H1 (cell line): ENCODE measurements around the gene PDZRN3. TPM values are rescaled to one million over a fixed set of nuclear protein-coding genes. Genes with fewer than 3 reads are reported as not detected.

Experiments
- CTCF ChIA-PET: fragments of 300-600 bp; sonication (Branson Sonifier 250); formaldehyde crosslinking; loops from one replicate; lab custom pipeline; 2021; ENCODE audit not compliant: partially characterized antibody; lab: Charles Lee
- POLR2A ChIA-PET: fragments of 300-600 bp; sonication (Branson Sonifier 250); formaldehyde crosslinking; loops from one replicate; lab custom pipeline; 2021; ENCODE audit warnings: inconsistent platforms; ENCODE audit not compliant: partially characterized antibody; lab: Charles Lee
- DNase-seq, 2 experiments: peaks; one replicate each; pipeline versions ENCODE4 v3.0.0 to v3.0.0-alpha.2; 2010 to 2022; ENCODE audit warnings: low spot score in 2 of 2, low read depth in 1 of 2, mixed read lengths in 1 of 2
- FAIRE-seq: peaks from 2 replicates; lab custom pipeline; 2011; peaks lifted over from hg19 to GRCh38; lab: Jason Lieb, UNC
- H2AFZ ChIP-seq: 2 replicates; pipeline ENCODE4 v1.8.1; 2012; ENCODE audit warnings: low read length, inconsistent platforms
- H2AK5ac ChIP-seq: 2 replicates; pipeline ENCODE4 v1.6.1; 2013; ENCODE audit warnings: low read depth, low read length
- H2BK120ac ChIP-seq: replicated peaks from 2 replicates; pipeline ENCODE3; 2013; ENCODE audit warnings: low read depth, low read length, inconsistent platforms
- H2BK12ac ChIP-seq: 2 replicates; pipeline ENCODE4 v1.6.1; 2013; ENCODE audit warnings: low read depth, low read length
- H2BK15ac ChIP-seq: 2 replicates; pipeline ENCODE4 v1.6.1; 2013; ENCODE audit warnings: low read length
- H2BK20ac ChIP-seq: 2 replicates; pipeline ENCODE4 v1.6.1; 2013; ENCODE audit warnings: low read length
- H2BK5ac ChIP-seq: 2 replicates; pipeline ENCODE4 v1.6.1; 2013; ENCODE audit warnings: low read depth, low read length
- H3K14ac ChIP-seq: 2 replicates; pipeline ENCODE4 v1.6.1; 2013; ENCODE audit warnings: inconsistent platforms; ENCODE audit not compliant: insufficient read length
- H3K18ac ChIP-seq: 2 replicates; pipeline ENCODE4 v1.6.1; 2013; ENCODE audit warnings: low read length; ENCODE audit errors: extremely low read depth
- H3K23ac ChIP-seq: 2 replicates; pipeline ENCODE4 v1.6.1; 2013; ENCODE audit warnings: inconsistent platforms; ENCODE audit not compliant: insufficient read length
- H3K23me2 ChIP-seq: 2 replicates; pipeline ENCODE4 v1.6.1; 2013; ENCODE audit warnings: low read depth, low read length
- H3K27ac ChIP-seq: 2 replicates; pipeline ENCODE4 v1.6.1; 2011; ENCODE audit warnings: low read depth, low read length, inconsistent platforms
- H3K27me3 ChIP-seq, 4 experiments: replicated peaks in 1 of 4; 1 replicate in 1 of 4; 2 replicates in 3 of 4; pipeline versions ENCODE4 v1.6.1 to v1.8.1; 2011 to 2013; ENCODE audit warnings: low read length in 3 of 4, mild to moderate bottlenecking in 3 of 4, inconsistent platforms in 2 of 4, mixed read lengths in 2 of 4, moderate library complexity in 1 of 4; ENCODE audit not compliant: control insufficient read depth in 3 of 4, insufficient read depth in 3 of 4; ENCODE audit errors: extremely low read depth in 1 of 4
- H3K36me3 ChIP-seq, 4 experiments: 2 replicates each; pipeline versions ENCODE4 v1.6.1 to v1.8.1; 2011 to 2013; ENCODE audit warnings: mild to moderate bottlenecking in 4 of 4, low read length in 3 of 4, moderate library complexity in 2 of 4, control low read depth in 1 of 4, inconsistent platforms in 1 of 4; ENCODE audit not compliant: insufficient read depth in 4 of 4, control insufficient read depth in 2 of 4
- H3K4ac ChIP-seq: replicated peaks from 2 replicates; pipeline ENCODE3; 2013; ENCODE audit warnings: low read length, low read depth, mixed read lengths, inconsistent platforms; ENCODE audit not compliant: insufficient read length
- H3K4me1 ChIP-seq, 4 experiments: replicated peaks in 1 of 4; 1 replicate in 1 of 4; 2 replicates in 3 of 4; pipeline versions ENCODE4 v1.6.1 to v1.8.1; 2011 to 2013; ENCODE audit warnings: low read length in 3 of 4, inconsistent platforms in 2 of 4, mixed read lengths in 1 of 4; ENCODE audit not compliant: insufficient read depth in 4 of 4, control insufficient read depth in 3 of 4
- H3K4me2 ChIP-seq, 2 experiments: 2 replicates each; pipeline versions ENCODE4 v1.6.1 to v1.8.1; 2011 to 2013; ENCODE audit warnings: low read depth in 2 of 2, low read length in 2 of 2, control low read depth in 1 of 2, inconsistent platforms in 1 of 2, mild to moderate bottlenecking in 1 of 2; ENCODE audit not compliant: insufficient read depth in 1 of 2
- H3K4me3 ChIP-seq, 4 experiments: fragments of 200-600, 300-600 bp in 1 of 4; sonication (generic), shearing (Covaris generic), sonication (Bioruptor Twin) in 1 of 4; 2 replicates each; pipeline versions ENCODE4 v1.5.1 to v1.8.1; 2011 to 2016; ENCODE audit warnings: low read length in 4 of 4, low read depth in 3 of 4, control low read depth in 2 of 4, inconsistent platforms in 2 of 4, mild to moderate bottlenecking in 2 of 4, mixed read lengths in 1 of 4, moderate library complexity in 1 of 4; ENCODE audit not compliant: insufficient read depth in 2 of 4; ENCODE audit errors: extremely low read depth in 1 of 4
- H3K56ac ChIP-seq: replicated peaks from 2 replicates; pipeline ENCODE3; 2013; ENCODE audit warnings: low read depth, mild to moderate bottlenecking, mixed read lengths, low read length, inconsistent platforms; ENCODE audit not compliant: insufficient read length
- H3K79me1 ChIP-seq: 2 replicates; pipeline ENCODE4 v1.6.1; 2013; ENCODE audit warnings: low read depth, low read length, control low read depth
- H3K79me2 ChIP-seq, 2 experiments: 2 replicates each; pipeline versions ENCODE4 v1.6.1 to v1.8.1; 2012 to 2013; ENCODE audit warnings: low read length in 2 of 2, mild to moderate bottlenecking in 2 of 2, inconsistent platforms in 1 of 2; ENCODE audit not compliant: insufficient read depth in 2 of 2, control insufficient read depth in 1 of 2
- H3K9ac ChIP-seq, 4 experiments: replicated peaks in 1 of 4; 1 replicate in 1 of 4; 2 replicates in 3 of 4; pipeline versions ENCODE4 v1.6.1 to v1.8.1; 2011 to 2013; ENCODE audit warnings: low read depth in 3 of 4, low read length in 3 of 4, control low read depth in 2 of 4, mild to moderate bottlenecking in 2 of 4, moderate library complexity in 2 of 4, inconsistent platforms in 1 of 4; ENCODE audit errors: extremely low read depth in 1 of 4
- H3K9me3 ChIP-seq, 2 experiments: 2 replicates each; pipeline versions ENCODE4 v1.6.1 to v1.8.1; 2012 to 2013; ENCODE audit warnings: mild to moderate bottlenecking in 2 of 2, moderate library complexity in 2 of 2, control low read depth in 1 of 2, inconsistent platforms in 1 of 2, low read depth in 1 of 2, low read length in 1 of 2, mixed read lengths in 1 of 2; ENCODE audit not compliant: insufficient read depth in 2 of 2
- H4K20me1 ChIP-seq, 2 experiments: replicated peaks in 1 of 2; 2 replicates each; pipeline versions ENCODE3 to v1.8.1; 2011 to 2013; ENCODE audit warnings: inconsistent platforms in 2 of 2, low read length in 2 of 2, mild to moderate bottlenecking in 1 of 2; ENCODE audit not compliant: insufficient read depth in 2 of 2, control insufficient read depth in 1 of 2
- H4K5ac ChIP-seq: 2 replicates; pipeline ENCODE4 v1.6.1; 2013; ENCODE audit warnings: low read length, low read depth, mixed read lengths, inconsistent platforms; ENCODE audit not compliant: insufficient read length
- H4K8ac ChIP-seq: 2 replicates; pipeline ENCODE4 v1.8.0; 2013; ENCODE audit warnings: mild to moderate bottlenecking, moderate library complexity, low read length, inconsistent platforms; ENCODE audit not compliant: insufficient read depth; ENCODE audit errors: extremely low read depth
- H4K91ac ChIP-seq: replicated peaks from 2 replicates; pipeline ENCODE3; 2013; ENCODE audit warnings: low read length, mixed read lengths, inconsistent platforms; ENCODE audit not compliant: insufficient read length
- ASH2L ChIP-seq: fragments of 200-600, 300-600 bp; sonication (generic); IDR thresholded peaks from one replicate; pipeline ENCODE4 v1.7.1; 2017; ENCODE audit warnings: low read length
- BACH1 ChIP-seq: IDR thresholded peaks from 2 replicates; pipeline ENCODE4 v1.6.1; 2012; ENCODE audit warnings: low read length, improper control_type of control experiment
- EP300 ChIP-seq, 2 experiments: IDR thresholded peaks; 1 replicate in 1 of 2; 2 replicates in 1 of 2; pipeline ENCODE4 v1.6.1; 2011 to 2012; ENCODE audit warnings: low read depth in 2 of 2, low read length in 2 of 2, mild to moderate bottlenecking in 2 of 2, borderline replicate concordance in 1 of 2, inconsistent platforms in 1 of 2, moderate library complexity in 1 of 2
- GTF2F1 ChIP-seq: IDR thresholded peaks from 2 replicates; pipeline ENCODE4 v1.6.1; 2012; ENCODE audit warnings: low read depth, low read length, improper control_type of control experiment, borderline replicate concordance
- HDAC6 ChIP-seq: IDR thresholded peaks from one replicate; pipeline ENCODE4 v1.7.1; 2012; ENCODE audit warnings: low read depth, mild to moderate bottlenecking, inconsistent platforms, low read length, moderate library complexity
- JUN ChIP-seq: IDR thresholded peaks from 2 replicates; pipeline ENCODE4 v1.6.1; 2011; ENCODE audit warnings: low read depth, mild to moderate bottlenecking, improper control_type of control experiment, low read length
- KDM1A ChIP-seq: fragments of 200-600, 300-600 bp; sonication (generic); IDR thresholded peaks from 2 replicates; pipeline ENCODE4 v1.7.1; 2016; ENCODE audit warnings: mild to moderate bottlenecking, low read length, borderline replicate concordance
- NRF1 ChIP-seq: IDR thresholded peaks from 2 replicates; pipeline ENCODE4 v1.6.1; 2011; ENCODE audit warnings: mild to moderate bottlenecking, low read depth, low read length, improper control_type of control experiment
- POLR2A ChIP-seq, 2 experiments: IDR thresholded peaks; 1 replicate in 1 of 2; 2 replicates in 1 of 2; pipeline ENCODE4 v1.6.1; 2011; ENCODE audit warnings: low read depth in 2 of 2, low read length in 2 of 2, mild to moderate bottlenecking in 2 of 2; ENCODE audit errors: control extremely low read depth in 1 of 2
- POLR2AphosphoS5 ChIP-seq: IDR thresholded peaks from 2 replicates; pipeline ENCODE4 v1.6.1; 2011; ENCODE audit warnings: low read depth, low read length
- POU5F1 ChIP-seq: IDR thresholded peaks from 2 replicates; pipeline ENCODE4 v1.6.1; 2011; ENCODE audit warnings: low read depth, mild to moderate bottlenecking, low read length, moderate library complexity
- SIN3A ChIP-seq, 2 experiments: IDR thresholded peaks in 1 of 2; conservative IDR thresholded peaks in 1 of 2; 2 replicates each; pipeline ENCODE4 v1.6.1; 2011 to 2012; ENCODE audit warnings: low read length in 2 of 2, improper control_type of control experiment in 1 of 2, low read depth in 1 of 2, mild to moderate bottlenecking in 1 of 2
- SP4 ChIP-seq: IDR thresholded peaks from 2 replicates; pipeline ENCODE4 v1.6.1; 2012; ENCODE audit warnings: low read length, inconsistent platforms
- WGBS, 2 experiments: shearing (Covaris generic) in 1 of 2; methylation state at CpG; one replicate each; pipeline versions ENCODE4 v1.1.6 to v1.1.7; 2013 to 2015; ENCODE audit warnings: low lambda C conversion rate in 2 of 2, mixed read lengths in 2 of 2, inconsistent platforms in 1 of 2, low coverage in 1 of 2, missing lambda C conversion rate in 1 of 2; ENCODE audit not compliant: insufficient replicate concordance in 2 of 2, insufficient coverage in 1 of 2, insufficient read length in 1 of 2; ENCODE audit errors: extremely low coverage in 1 of 2, missing lambda C conversion rate in 1 of 2; 5-methylcytosine and 5-hydroxymethylcytosine counted together
- polyA plus RNA-seq, 7 experiments: library from polyadenylated mRNA; depleted of rRNA in 3 of 7; stranded (reverse) in 5 of 7; unstranded in 2 of 7; fragments of >200 nt in 5 of 7; fragments of 200-250 nt in 2 of 7; gene quantifications; 1 replicate in 5 of 7; 2 replicates in 1 of 7; 4 replicates in 1 of 7; pipeline versions ENCODE4 v1.2.1 to v1.2.3, GENCODE V29; 2011 to 2013; ENCODE audit warnings: missing spikeins in 2 of 7, mixed read lengths in 2 of 7
- total RNA-seq: library from RNA; stranded (reverse); fragmentation: NEBNext Ultra II Directional; extraction: Animal tissue kit (Norgen Biotek cat#: 25700); gene quantifications from 2 replicates; pipeline ENCODE4 v1.2.1, GENCODE V29; 2021
- TF ChIP-seq, protein P1 (sequence below): IDR thresholded peaks from 2 replicates; pipeline ENCODE4 v1.6.1; 2011; ENCODE audit warnings: low read depth, mild to moderate bottlenecking, low read length; ENCODE audit not compliant: insufficient read depth

The PDZRN3 gene
- total and polyA plus RNA-seq, 2 of the 8 experiments (the other 6 are each of a cell fraction or from before 2014, with no cell fraction given): 4.2 to 20.5 TPM

DNA sequence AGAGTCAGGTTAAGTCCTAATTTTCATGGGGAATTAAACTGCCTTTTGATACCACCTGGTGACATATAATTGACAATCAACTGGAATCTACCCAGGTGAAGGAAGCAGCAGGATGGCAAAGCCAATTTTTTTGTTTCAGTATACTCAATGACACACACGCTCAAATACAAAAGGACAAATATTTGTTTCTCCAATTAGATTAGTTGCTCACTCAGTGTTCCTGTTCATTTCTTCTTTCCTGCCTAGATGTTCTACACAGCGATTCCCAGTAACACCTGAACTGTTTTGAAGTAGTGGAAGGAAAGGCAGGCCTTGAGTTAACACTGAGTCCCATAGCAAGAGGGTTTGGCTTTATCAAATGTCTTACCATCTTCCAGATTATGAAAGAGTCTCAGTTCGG lies 157.5 kb downstream of the PDZRN3 start:
- H3K56ac ChIP-seq: no peak overlapping the region
- H3K36me3 ChIP-seq: no peaks in the 10 kb centered on the region
- H3K23ac ChIP-seq: no peak overlapping the region
- H3K9me3 ChIP-seq: no peaks in the 10 kb centered on the region
- no peak overlapping the region for H4K5ac ChIP-seq
- no peak overlapping the region for H3K4me3 ChIP-seq
- no peak overlapping the region for H2BK15ac ChIP-seq
- no peaks in the 10 kb centered on the region for H3K4me1 ChIP-seq
- H4K8ac ChIP-seq: no peak overlapping the region
- H2AK5ac ChIP-seq: no peak overlapping the region
- H3K9ac ChIP-seq: no peak overlapping the region
- DNase-seq (no peak), FAIRE-seq (peak; percentile 13)
- H3K27me3 ChIP-seq: peaks cover 0 to 1% (median 0%) of the 10 kb centered on the region in 4 experiments; a peak in 1 of 7 replicates
- no peaks in the 10 kb centered on the region for H4K20me1 ChIP-seq
- CTCF ChIA-PET: no interaction called here
- 95% methylated on average over 3 of the region's 3 CpGs; no CpG with 5 or more reads in 1 of the 2 experiments for WGBS, 2 experiments
- H3K79me2 ChIP-seq: peaks cover 0 to 2% of the 10 kb centered on the region in 2 experiments; a peak in 1 of 4 replicates
- H2BK20ac ChIP-seq: no peak overlapping the region
- H2AFZ ChIP-seq: no peak overlapping the region
- H3K23me2 ChIP-seq: no peaks in the 10 kb centered on the region
- no peak overlapping the region for H3K4me2 ChIP-seq
- POLR2A ChIA-PET: no interaction called here
- H2BK5ac ChIP-seq: no peak overlapping the region
- H2BK12ac ChIP-seq: no peak overlapping the region
- H3K79me1 ChIP-seq: no peaks in the 10 kb centered on the region
- TF ChIP-seq KDM1A: no peak
- no peak for TF ChIP-seq BACH1
- TF ChIP-seq POLR2AphosphoS5: no peak
- no peak for TF ChIP-seq EP300 (IDR thresholded peaks at IDR 0.05; ENCODE audit: borderline replicate concordance in 1 of 2, low read depth in 2 of 2, low read length in 2 of 2)
- TF ChIP-seq GTF2F1: no peak
- no peak for TF ChIP-seq HDAC6
- TF ChIP-seq NRF1: no peak
- no peak for TF ChIP-seq ASH2L
- TF ChIP-seq SIN3A (conservative IDR thresholded peaks at IDR 0.05 in 1 of 2, IDR thresholded peaks at IDR 0.05 in 1 of 2; ENCODE audit: low read depth in 1 of 2, low read length in 2 of 2): no peak
- no peak for TF ChIP-seq SP4
- TF ChIP-seq, protein P1, sequence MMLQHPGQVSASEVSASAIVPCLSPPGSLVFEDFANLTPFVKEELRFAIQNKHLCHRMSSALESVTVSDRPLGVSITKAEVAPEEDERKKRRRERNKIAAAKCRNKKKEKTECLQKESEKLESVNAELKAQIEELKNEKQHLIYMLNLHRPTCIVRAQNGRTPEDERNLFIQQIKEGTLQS: no peak
- TF ChIP-seq POLR2A (IDR thresholded peaks at IDR 0.05; ENCODE audit: control extremely low read depth in 1 of 2, low read depth in 2 of 2, low read length in 2 of 2): no peak
- no peak for TF ChIP-seq JUN
- no peak for TF ChIP-seq POU5F1
- H3K27ac ChIP-seq: no peak overlapping the region
- no peak overlapping the region for H3K4ac ChIP-seq
- no peak overlapping the region for H4K91ac ChIP-seq
- H2BK120ac ChIP-seq: no peak overlapping the region
- H3K14ac ChIP-seq: no peak overlapping the region
- H3K18ac ChIP-seq: no peak overlapping the region
